Brain microvascular endothelial cell (primary cell): Measurements from ENCODE around the gene TPGS2.

Experiments used
- DNase-seq: peaks from one replicate; pipeline ENCODE4 v3.0.0-alpha.2; 2020
- H3K27ac ChIP-seq: fragments of 250-450 bp; sonication (Bioruptor Pico); 2 replicates; pipeline ENCODE4 v1.5.1; 2020; ENCODE audit warnings: mild to moderate bottlenecking, moderate library complexity
- H3K27me3 ChIP-seq: fragments of 250-450 bp; sonication (Bioruptor Pico); replicated peaks from 2 replicates; pipeline ENCODE4 v1.5.1; 2020; ENCODE audit warnings: mild to moderate bottlenecking
- H3K36me3 ChIP-seq: fragments of 250-450 bp; sonication (Bioruptor Pico); replicated peaks from 2 replicates; pipeline ENCODE4 v1.5.1; 2020; ENCODE audit warnings: mild to moderate bottlenecking
- H3K4me3 ChIP-seq: 2 replicates; pipeline ENCODE4 v1.5.1; 2011; ENCODE audit warnings: low read depth, mild to moderate bottlenecking, control low read depth, low read length, moderate library complexity
- CTCF ChIP-seq: IDR thresholded peaks from 2 replicates; pipeline ENCODE4 v1.5.1; 2011; ENCODE audit warnings: low read depth, mild to moderate bottlenecking, moderate library complexity, low read length, control low read depth, inconsistent platforms; ENCODE audit errors: missing control alignments
- in situ Hi-C: cut with HindIII; loops from 2 replicates; pipeline ENCODE4 v1.10.0; 2017; ENCODE audit warnings: low sequenced_read_pairs, low pct_ligation_motif_present

The TPGS2 gene

GRCh38 chr18:36830158-36830495, 1.3 kb upstream of the TPGS2 start:
- no peak overlapping the region for H3K27ac ChIP-seq
- H3K36me3 ChIP-seq = no peaks in the 10 kb centered on the region
- DNase-seq = no peak
- in situ Hi-C loops = no loop called here
- TF ChIP-seq CTCF = no peak
- H3K27me3 ChIP-seq = no peaks in the 10 kb centered on the region
- no peak overlapping the region for H3K4me3 ChIP-seq

GRCh38 chr18:36829362-36830157, 758 bp upstream of the TPGS2 start:
- Histone ChIP-seq H3K36me3 (no peaks in the 10 kb centered on the region), H3K27ac (peak overlapping the region; percentile 75), H3K27me3 (no peaks in the 10 kb centered on the region), H3K4me3 (peak overlapping the region; percentile 96)
- in situ Hi-C loops = no loop called here
- DNase-seq = no peak
- no peak for TF ChIP-seq CTCF

- peak; percentile 50 for DNase-seq
- in situ Hi-C loops = no loop called here
These were observed 609 bp downstream of the TPGS2 start for GRCh38 chr18:36828157-36828629.

GRCh38 chr18:36826556-36826955, 2.2 kb downstream of the TPGS2 start:
- Histone ChIP-seq H3K4me3 (no peak overlapping the region), H3K27ac (no peak overlapping the region), H3K36me3 (peaks cover 3% of the 10 kb centered on the region), H3K27me3 (no peaks in the 10 kb centered on the region)
- in situ Hi-C loops = no loop called here
- DNase-seq = no peak
- no peak for TF ChIP-seq CTCF

More at GRCh38 chr18:36828157-36828629, 609 bp downstream of the TPGS2 start:
- Histone ChIP-seq H3K36me3 (no peaks in the 10 kb centered on the region), H3K27me3 (no peaks in the 10 kb centered on the region), H3K4me3 (peak overlapping the region; percentile 96), H3K27ac (peak overlapping the region; percentile 75)
- no peak for TF ChIP-seq CTCF

GRCh38 chr18:36825526-36825925, 3.3 kb downstream of the TPGS2 start:
- Histone ChIP-seq H3K27me3 (no peaks in the 10 kb centered on the region), H3K4me3 (no peak overlapping the region), H3K27ac (no peak overlapping the region), H3K36me3 (peaks cover 3% of the 10 kb centered on the region)
- TF ChIP-seq CTCF = no peak
- no peak for DNase-seq
- in situ Hi-C loops = no loop called here

- TF ChIP-seq CTCF = no peak
- H3K36me3 ChIP-seq = peaks cover 20% of the 10 kb centered on the region
- no peak for DNase-seq
- no peak overlapping the region for H3K27ac ChIP-seq
- no peaks in the 10 kb centered on the region for H3K27me3 ChIP-seq
- in situ Hi-C loops = no loop called here
- no peak overlapping the region for H3K4me3 ChIP-seq
These were observed 7.1 kb downstream of the TPGS2 start for GRCh38 chr18:36821681-36822080.
